BJ (cell line): Measurements from ENCODE around the gene PTPN12. TPM values are rescaled to one million over a fixed set of nuclear protein-coding genes. Genes with fewer than 3 reads are reported as not detected.

ENCODE experiments used
- CTCF ChIA-PET: fragments of 350-600 bp; formaldehyde crosslinking; extraction: SDS; loops from one replicate; lab custom pipeline; 2021; ENCODE audit warnings: antibody characterized with exemption, inconsistent platforms; lab: Yijun Ruan, JAX
- POLR2A ChIA-PET: fragments of 300-600 bp; sonication (Branson Sonifier 250); formaldehyde crosslinking; extraction: SDS; loops from one replicate; lab custom pipeline; 2021; ENCODE audit warnings: antibody characterized with exemption; lab: Charles Lee
- DNase-seq: peaks from one replicate; pipeline ENCODE4 v3.0.0-alpha.2; 2011; ENCODE audit warnings: low read depth
- H3K27me3 ChIP-seq: 2 replicates; pipeline ENCODE4 v1.6.0; 2011; ENCODE audit warnings: low read length; ENCODE audit not compliant: control insufficient read depth, insufficient read depth
- H3K36me3 ChIP-seq: 2 replicates; pipeline ENCODE4 v1.5.1; 2011; ENCODE audit warnings: low read length; ENCODE audit not compliant: control insufficient read depth, insufficient read depth
- H3K4me3 ChIP-seq: 2 replicates; pipeline ENCODE4 v1.5.1; 2011; ENCODE audit warnings: low read depth, mild to moderate bottlenecking, control low read depth, low read length
- polyA plus RNA-seq: library from polyadenylated mRNA; depleted of rRNA; stranded (reverse); fragments of >200 nt; gene quantifications from 2 replicates; pipeline ENCODE4 v1.2.3, GENCODE V29; 2011
- TF ChIP-seq, protein P1 (sequence below): IDR thresholded peaks from 2 replicates; pipeline ENCODE4 v1.5.1; 2011; ENCODE audit warnings: low read depth, mild to moderate bottlenecking, control low read depth, inconsistent platforms, low read length, moderate library complexity; ENCODE audit not compliant: insufficient read depth

PTPN12 gene
- polyA plus RNA-seq, 1 experiment = 19.7 TPM

DNA sequence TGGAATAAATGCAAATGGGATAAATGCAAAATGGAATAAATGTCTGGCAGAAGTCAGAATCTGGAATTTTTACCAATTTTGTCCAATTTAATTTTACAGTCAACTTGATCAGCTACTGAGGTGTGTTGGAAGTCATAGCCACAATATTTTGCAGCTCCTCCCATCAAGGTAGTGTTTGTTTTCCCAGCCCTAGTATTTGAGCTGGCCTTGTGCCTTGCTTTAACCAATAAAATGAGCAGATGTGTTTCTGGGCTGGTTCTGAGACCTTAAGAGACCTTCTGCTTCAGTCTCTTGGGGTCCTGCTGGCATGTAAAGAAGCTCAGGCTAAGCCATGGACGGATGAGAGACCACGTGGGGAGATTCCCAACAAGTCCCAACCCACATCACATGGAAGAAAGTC, 116.5 kb downstream of the PTPN12 start:
- TF ChIP-seq, protein P1, sequence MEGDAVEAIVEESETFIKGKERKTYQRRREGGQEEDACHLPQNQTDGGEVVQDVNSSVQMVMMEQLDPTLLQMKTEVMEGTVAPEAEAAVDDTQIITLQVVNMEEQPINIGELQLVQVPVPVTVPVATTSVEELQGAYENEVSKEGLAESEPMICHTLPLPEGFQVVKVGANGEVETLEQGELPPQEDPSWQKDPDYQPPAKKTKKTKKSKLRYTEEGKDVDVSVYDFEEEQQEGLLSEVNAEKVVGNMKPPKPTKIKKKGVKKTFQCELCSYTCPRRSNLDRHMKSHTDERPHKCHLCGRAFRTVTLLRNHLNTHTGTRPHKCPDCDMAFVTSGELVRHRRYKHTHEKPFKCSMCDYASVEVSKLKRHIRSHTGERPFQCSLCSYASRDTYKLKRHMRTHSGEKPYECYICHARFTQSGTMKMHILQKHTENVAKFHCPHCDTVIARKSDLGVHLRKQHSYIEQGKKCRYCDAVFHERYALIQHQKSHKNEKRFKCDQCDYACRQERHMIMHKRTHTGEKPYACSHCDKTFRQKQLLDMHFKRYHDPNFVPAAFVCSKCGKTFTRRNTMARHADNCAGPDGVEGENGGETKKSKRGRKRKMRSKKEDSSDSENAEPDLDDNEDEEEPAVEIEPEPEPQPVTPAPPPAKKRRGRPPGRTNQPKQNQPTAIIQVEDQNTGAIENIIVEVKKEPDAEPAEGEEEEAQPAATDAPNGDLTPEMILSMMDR = no peak
- POLR2A ChIA-PET = no interaction called here
- H3K36me3 ChIP-seq = 0 out of 2 replicates have a peak, but pooled peaks cover 2% of the 10 kb centered on the region

DNA sequence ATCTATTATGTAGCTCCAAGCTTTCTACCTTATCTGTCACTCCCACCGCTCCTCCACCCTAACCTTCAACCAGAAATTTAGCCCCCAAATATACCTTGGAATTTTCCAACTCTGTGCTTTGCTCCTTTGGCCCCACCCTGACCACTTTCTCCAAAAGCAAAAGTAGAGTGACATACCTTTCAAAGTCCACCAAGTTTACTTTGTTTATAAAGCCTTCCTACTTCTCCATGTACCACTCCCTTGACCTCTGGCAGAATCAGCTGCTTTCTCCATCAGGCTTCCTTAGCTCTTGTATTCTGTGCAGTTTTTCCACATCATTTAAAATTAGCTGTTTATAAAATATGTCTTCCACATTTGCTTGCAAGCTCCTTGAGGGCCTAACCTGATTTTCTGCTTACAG, 118.3 kb downstream of the PTPN12 start:
- Histone ChIP-seq H3K4me3 (no peak overlapping the region), H3K36me3 (0 out of 2 replicates have a peak, but pooled peaks cover 2% of the 10 kb centered on the region), H3K27me3 (no peaks in the 10 kb centered on the region)
- ChIA-PET CTCF (interaction anchor here (0.7 to 1.4 kb wide), 2 partner anchors 104 to 168 kb away, joined by 3 to 4 read pairs; no protein-coding TSS in a partner anchor), POLR2A (no interaction called here)
- DNase-seq = no peak
- TF ChIP-seq, protein P1 = no peak

More for the DNA sequence above, 116.5 kb downstream of the PTPN12 start:
- CTCF ChIA-PET = interaction anchor here (0.5 to 1.8 kb wide), 8 partner anchors 8 to 287 kb away, joined by 3 to 4 read pairs (median 3); no protein-coding TSS in a partner anchor
- no peaks in the 10 kb centered on the region for H3K27me3 ChIP-seq
- DNase-seq = no peak
- no peak overlapping the region for H3K4me3 ChIP-seq

DNA sequence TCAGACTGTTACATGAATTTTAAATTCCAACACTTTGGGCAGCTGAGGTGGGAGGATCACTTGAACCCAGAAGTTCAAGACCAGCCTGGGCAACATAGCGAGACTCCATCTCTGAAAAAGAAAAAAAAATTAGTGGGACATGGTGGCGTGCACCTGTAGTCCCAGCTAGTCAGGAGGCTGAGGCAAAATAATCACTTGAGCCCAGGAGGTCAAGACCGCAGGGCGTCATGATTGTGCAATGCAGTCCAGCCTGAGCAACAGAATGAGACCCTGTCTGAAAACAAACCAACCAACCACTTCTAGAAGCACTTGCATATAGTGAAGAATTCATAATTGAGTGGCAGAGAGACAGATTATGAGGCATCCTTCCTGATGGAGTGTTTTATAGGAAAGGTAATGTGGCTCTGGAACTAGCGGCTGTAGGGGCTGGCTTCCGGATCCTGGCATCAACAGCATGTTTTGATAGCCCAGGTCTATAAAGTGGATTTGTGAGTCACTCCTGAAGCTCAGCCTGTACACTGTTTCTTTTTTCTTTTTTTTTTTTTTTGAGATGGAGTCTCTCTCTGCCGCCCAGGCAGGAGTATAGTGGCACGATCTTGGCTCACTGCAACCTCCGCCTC, 118.9 kb downstream of the PTPN12 start:
- CTCF ChIA-PET = interaction anchor here (0.7 to 1.2 kb wide), 2 partner anchors 104 to 167 kb away, joined by 3 to 6 read pairs; no protein-coding TSS in a partner anchor
- TF ChIP-seq, protein P1 = no peak
- POLR2A ChIA-PET = interaction anchor here (0.6 kb wide), 1 partner anchor 23 kb away, joined by 3 read pairs; no protein-coding TSS in a partner anchor

DNA sequence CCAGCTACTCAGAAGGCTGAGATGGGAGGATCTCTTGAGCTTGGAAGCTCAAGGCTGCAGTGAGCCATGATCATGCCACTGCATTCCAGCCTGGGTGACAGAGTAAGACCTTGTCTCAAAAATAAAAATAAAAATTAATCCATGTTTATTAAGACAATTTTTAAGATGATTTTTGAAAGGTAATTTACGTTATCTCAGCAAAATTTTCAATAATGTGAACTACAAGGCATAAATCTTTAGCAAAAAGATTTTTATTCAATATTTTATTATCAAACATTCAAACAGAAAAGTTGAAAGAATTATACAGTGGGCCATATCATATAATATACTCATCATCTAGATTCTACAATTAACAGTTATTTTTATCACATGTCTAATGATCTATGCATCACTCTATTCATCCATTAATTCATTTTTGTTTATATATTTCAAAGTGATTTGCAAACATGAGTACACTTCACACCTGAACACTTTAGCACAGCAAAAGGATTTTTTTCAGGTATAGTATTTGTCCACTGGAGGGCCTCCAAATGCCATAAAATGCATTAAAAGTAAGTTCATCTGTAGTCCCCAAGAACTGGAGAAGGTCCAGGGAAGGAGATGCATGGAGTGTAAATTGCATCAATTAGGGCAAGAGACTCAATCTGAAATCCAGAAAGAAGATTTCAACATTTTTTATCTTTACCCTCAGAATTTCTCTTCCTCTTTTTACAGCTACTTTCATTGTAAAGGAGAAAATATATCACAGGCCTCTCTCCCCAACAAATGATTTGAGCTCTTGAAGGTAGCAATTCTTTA, 120.5 kb downstream of the PTPN12 start:
- Histone ChIP-seq H3K4me3 (no peak overlapping the region), H3K36me3 (0 out of 2 replicates have a peak, but pooled peaks cover 2% of the 10 kb centered on the region), H3K27me3 (no peaks in the 10 kb centered on the region)
- ChIA-PET CTCF (interaction anchor here (0.7 to 2.2 kb wide), 13 partner anchors 16 to 274 kb away, joined by 3 to 13 read pairs (median 4); partner anchors contain the start of gene RSBN1L), POLR2A (no interaction called here)
- DNase-seq = no peak
- TF ChIP-seq, protein P1 = peak; percentile 37

More for the DNA sequence above, 118.9 kb downstream of the PTPN12 start:
- H3K36me3 ChIP-seq = 0 out of 2 replicates have a peak, but pooled peaks cover 2% of the 10 kb centered on the region
- H3K4me3 ChIP-seq = no peak overlapping the region
- DNase-seq = no peak
- no peaks in the 10 kb centered on the region for H3K27me3 ChIP-seq

DNA sequence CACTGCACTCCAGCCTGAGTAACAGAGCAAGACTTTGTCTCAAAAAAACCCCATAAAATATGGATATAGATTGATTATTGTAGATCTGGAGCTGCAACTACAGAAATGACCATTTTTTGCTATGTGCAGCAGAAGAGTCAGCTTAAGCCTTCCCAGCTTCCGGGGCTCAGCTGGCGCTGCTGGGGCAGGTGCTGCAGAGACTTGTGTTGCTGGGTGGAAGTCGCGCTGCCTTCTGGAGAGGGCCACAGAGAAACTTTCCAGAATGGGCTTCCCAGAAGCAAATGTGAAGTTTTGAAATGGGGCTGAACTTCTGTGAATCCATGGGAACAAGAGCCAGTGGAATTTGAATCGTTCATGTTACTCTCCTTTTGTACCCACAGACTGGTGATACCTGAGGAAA, 121.8 kb downstream of the PTPN12 start:
- Histone ChIP-seq H3K36me3 (0 out of 2 replicates have a peak, but pooled peaks cover 2% of the 10 kb centered on the region), H3K27me3 (no peaks in the 10 kb centered on the region), H3K4me3 (no peak overlapping the region)
- DNase-seq = no peak
- ChIA-PET POLR2A (no interaction called here), CTCF (interaction anchor here (0.6 to 4.1 kb wide), 11 partner anchors 8 to 426 kb away, joined by 3 to 20 read pairs (median 7); partner anchors contain the start of gene RSBN1L)
- TF ChIP-seq, protein P1 = no peak
